OCI-LY7 (cell line): Measurements from ENCODE around the gene PPP1R12C. TPM values are rescaled to one million over a fixed set of nuclear protein-coding genes. Genes with fewer than 3 reads are reported as not detected.

ENCODE experiments used
- BruUV-seq: library from RNA; stranded (reverse); fragments of 400-500 nt; replicated peaks from 2 replicates; lab custom pipeline; 2021; lab: Mats Ljungman, UMichigan
- CTCF ChIA-PET: fragments of 300-600 bp; sonication (Branson Sonifier 250); formaldehyde crosslinking; loops from one replicate; lab custom pipeline; 2022; ENCODE audit warnings: antibody characterized with exemption; ENCODE audit not compliant: unreplicated experiment; lab: Charles Lee
- POLR2A ChIA-PET: fragments of 300-600 bp; sonication (Branson Sonifier 250); formaldehyde crosslinking; loops from one replicate; lab custom pipeline; 2022; ENCODE audit warnings: antibody characterized with exemption; lab: Charles Lee
- DNase-seq: peaks from one replicate; pipeline ENCODE4 v3.0.0-alpha.2; 2015; ENCODE audit warnings: low spot score
- H2AFZ ChIP-seq: fragments of 200-600 bp; sonication (generic), shearing (Covaris generic); 2 replicates; pipeline ENCODE4 v1.6.1; 2014; ENCODE audit warnings: mild to moderate bottlenecking, antibody characterized with exemption, low read length, moderate library complexity
- H3K27ac ChIP-seq: fragments of 200-600 bp; sonication (generic); 2 replicates; pipeline ENCODE4 v1.5.1; 2014; ENCODE audit warnings: mixed run types, low read depth, mild to moderate bottlenecking, moderate library complexity, low read length, inconsistent platforms; ENCODE audit not compliant: poor library complexity, severe bottlenecking
- H3K36me3 ChIP-seq: fragments of 200-600 bp; sonication (generic); 2 replicates; pipeline ENCODE4 v1.6.1; 2014; ENCODE audit warnings: mild to moderate bottlenecking, antibody characterized with exemption, low read length, moderate library complexity, mixed read lengths; ENCODE audit not compliant: insufficient read depth
- H3K4me1 ChIP-seq: fragments of 200-600 bp; sonication (generic); 2 replicates; pipeline ENCODE4 v1.5.1; 2014; ENCODE audit warnings: mild to moderate bottlenecking, low read length; ENCODE audit not compliant: insufficient read depth, poor library complexity, severe bottlenecking
- H3K4me2 ChIP-seq: fragments of 200-600 bp; sonication (generic); 2 replicates; pipeline ENCODE4 v1.6.1; 2014; ENCODE audit warnings: mild to moderate bottlenecking, low read length
- H3K4me3 ChIP-seq: fragments of 200-600 bp; sonication (generic); 2 replicates; pipeline ENCODE4 v1.5.1; 2014; ENCODE audit warnings: mild to moderate bottlenecking, low read depth, low read length; ENCODE audit not compliant: poor library complexity, severe bottlenecking
- H3K79me2 ChIP-seq: fragments of 200-600 bp; sonication (generic); 2 replicates; pipeline ENCODE4 v1.6.1; 2016; ENCODE audit warnings: low read depth, mild to moderate bottlenecking, low read length, moderate library complexity, mixed read lengths; ENCODE audit not compliant: insufficient read depth
- H3K9me2 ChIP-seq: fragments of 200-600 bp; sonication (generic); 2 replicates; pipeline ENCODE4 v1.6.1; 2016; ENCODE audit warnings: mild to moderate bottlenecking, low read length, mixed read lengths; ENCODE audit not compliant: insufficient read depth
- H3K9me3 ChIP-seq: fragments of 200-600 bp; sonication (generic); 2 replicates; pipeline ENCODE4 v1.6.1; 2014; ENCODE audit warnings: mild to moderate bottlenecking, mixed run types, low read length, mixed read lengths
- H4K20me1 ChIP-seq: fragments of 200-600 bp; sonication (generic); 2 replicates; pipeline ENCODE4 v1.6.1; 2014; ENCODE audit warnings: mild to moderate bottlenecking, antibody characterized with exemption, low read length, moderate library complexity, mixed read lengths; ENCODE audit not compliant: insufficient read depth
- CTCF ChIP-seq: fragments of 200-600 bp; sonication (generic); conservative IDR thresholded peaks from 2 replicates; pipeline ENCODE4 v1.5.1; 2014; ENCODE audit warnings: mild to moderate bottlenecking, antibody characterized with exemption, low read length, moderate library complexity, mixed read lengths
- EZH2phosphoT487 ChIP-seq: fragments of 200-600 bp; sonication (generic); IDR thresholded peaks from 2 replicates; pipeline ENCODE4 v1.6.1; 2018; ENCODE audit warnings: low read depth, borderline replicate concordance, mild to moderate bottlenecking, mixed run types, antibody characterized with exemption, low read length, moderate library complexity, mixed read lengths
- intact Hi-C: fragments of 100-400 bp; cut with micrococcal nuclease; formaldehyde crosslinking; loops from one replicate; pipeline ENCODE4 v1.10.0; 2022; ENCODE audit not compliant: unreplicated experiment
- total RNA-seq, 2 experiments: library from RNA; depleted of rRNA in 1 of 2; stranded (reverse); fragments of >200 nt in 1 of 2; shearing (Covaris generic) in 1 of 2; gene quantifications; 2 replicates each; pipeline ENCODE4 v1.2.3, GENCODE V29; 2014 to 2022

PPP1R12C gene
- total RNA-seq, 2 experiments from 2014 or later, result 177 to 211 TPM

GRCh38 chr19:55149078-55150003 lies 31.9 kb upstream of the PPP1R12C start, which contains the start of gene TNNT1:
Gene TNNT1, minus strand, starts transcription at chr19:55149206. Its CDS starts 2,049 bp downstream, at chr19:55147157.
- Histone ChIP-seq H3K36me3 (0 out of 2 replicates have a peak, but pooled peaks cover 6% of the 10 kb centered on the region), H3K9me2 (no peaks in the 10 kb centered on the region), H2AFZ (no peak within 1 kb of the TSS), H3K4me3 (no peak within 1 kb of the TSS), H3K4me1 (peaks cover 66% of the 10 kb centered on the region), H3K79me2 (no peaks in the 10 kb centered on the region), H3K9me3 (peaks cover 7% of the 10 kb centered on the region), H3K27ac (no peak within 1 kb of the TSS), H3K4me2 (no peak within 1 kb of the TSS; the same call in 1 of the 2 replicates), H4K20me1 (no peaks in the 10 kb centered on the region)
- intact Hi-C loops, result no loop called here
- BruUV-seq, result no TSS peak
- ChIA-PET POLR2A (no interaction called here), CTCF (no interaction called here)
- DNase-seq, result no peak
- TF ChIP-seq CTCF (no peak), EZH2phosphoT487 (no peak)

DNA sequence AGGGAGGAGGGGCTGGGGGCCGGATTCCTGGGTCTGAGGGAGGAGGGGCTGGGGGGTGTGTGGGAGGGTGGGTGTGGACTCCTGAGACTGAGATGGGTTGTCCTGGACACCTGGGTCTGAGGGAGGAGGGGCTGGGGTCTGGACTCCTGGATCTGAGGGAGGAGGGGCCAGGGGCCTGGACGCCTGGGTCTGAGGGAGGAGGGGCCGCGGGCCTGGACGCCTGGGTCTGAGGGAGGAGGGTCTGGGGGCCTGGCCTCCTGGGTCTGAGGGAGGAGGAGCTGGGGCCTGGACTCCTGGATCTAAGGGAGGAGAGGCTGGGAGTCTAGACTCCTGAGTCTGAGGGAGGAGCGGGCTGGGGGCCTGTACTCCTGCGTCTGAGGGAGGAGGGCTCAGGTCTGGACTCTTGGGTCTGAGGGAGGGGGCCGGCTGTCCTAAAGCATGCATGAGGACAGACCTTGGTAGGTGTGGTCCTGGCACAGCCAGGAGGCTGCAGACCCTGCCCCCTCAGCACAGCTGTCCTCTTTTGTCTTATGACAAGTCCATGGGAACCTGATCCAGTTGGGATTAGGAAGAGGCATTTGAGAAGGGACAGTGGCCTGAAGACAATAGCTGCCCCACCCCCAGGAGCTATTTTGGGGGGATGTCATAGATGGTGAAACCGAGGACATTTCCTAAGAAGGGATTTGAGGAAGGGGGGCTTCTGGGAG lies 30.3 kb upstream of the PPP1R12C start:
- ChIA-PET CTCF (interaction anchor here (0.6 kb wide), 1 partner anchor 62 kb away, joined by 4 read pairs; no protein-coding TSS in a partner anchor), POLR2A (no interaction called here)
- intact Hi-C loops, result no loop called here

More for the DNA sequence above, 30.3 kb upstream of the PPP1R12C start:
- TF ChIP-seq CTCF (no peak), EZH2phosphoT487 (no peak)
- peaks cover 7% of the 10 kb centered on the region for H3K9me3 ChIP-seq
- H3K79me2 ChIP-seq, result no peaks in the 10 kb centered on the region
- no TSS peak for BruUV-seq
- no peak overlapping the region for H3K4me2 ChIP-seq
- no peak overlapping the region for H3K4me3 ChIP-seq
- DNase-seq, result no peak
- no peak overlapping the region for H2AFZ ChIP-seq
- H3K9me2 ChIP-seq, result no peaks in the 10 kb centered on the region
- H3K36me3 ChIP-seq, result 0 out of 2 replicates have a peak, but pooled peaks cover 6% of the 10 kb centered on the region
- no peak overlapping the region for H3K27ac ChIP-seq
- peaks cover 50% of the 10 kb centered on the region for H3K4me1 ChIP-seq
- no peaks in the 10 kb centered on the region for H4K20me1 ChIP-seq
